Neural progenitor cell (in vitro differentiated cells): ENCODE measurements around the gene KNG1.
"Not testable (repeated sequence)": the region's sequence is repeated elsewhere in the genome, so short reads cannot be mapped to it uniquely, and the experiment has no call there.

Source experiments
- EZH2 ChIP-seq: fragments of 200-600 bp; sonication (generic); IDR thresholded peaks from 2 replicates; pipeline ENCODE4 v1.6.1; 2017; ENCODE audit warnings: antibody characterized with exemption, mild to moderate bottlenecking, moderate library complexity
- EZH2phosphoT487 ChIP-seq: fragments of 200-600 bp; sonication (generic); IDR thresholded peaks from 2 replicates; pipeline ENCODE4 v1.6.1; 2017; ENCODE audit warnings: antibody characterized with exemption
- TF ChIP-seq, protein P1 (sequence below): fragments of 200-600 bp; sonication (generic); IDR thresholded peaks from 2 replicates; pipeline ENCODE4 v1.5.1; 2017; ENCODE audit warnings: antibody characterized with exemption, mild to moderate bottlenecking

GRCh38 chr3:186702451-186702850 lies 14.7 kb upstream of the KNG1 start:
- TF ChIP-seq, protein P1, sequence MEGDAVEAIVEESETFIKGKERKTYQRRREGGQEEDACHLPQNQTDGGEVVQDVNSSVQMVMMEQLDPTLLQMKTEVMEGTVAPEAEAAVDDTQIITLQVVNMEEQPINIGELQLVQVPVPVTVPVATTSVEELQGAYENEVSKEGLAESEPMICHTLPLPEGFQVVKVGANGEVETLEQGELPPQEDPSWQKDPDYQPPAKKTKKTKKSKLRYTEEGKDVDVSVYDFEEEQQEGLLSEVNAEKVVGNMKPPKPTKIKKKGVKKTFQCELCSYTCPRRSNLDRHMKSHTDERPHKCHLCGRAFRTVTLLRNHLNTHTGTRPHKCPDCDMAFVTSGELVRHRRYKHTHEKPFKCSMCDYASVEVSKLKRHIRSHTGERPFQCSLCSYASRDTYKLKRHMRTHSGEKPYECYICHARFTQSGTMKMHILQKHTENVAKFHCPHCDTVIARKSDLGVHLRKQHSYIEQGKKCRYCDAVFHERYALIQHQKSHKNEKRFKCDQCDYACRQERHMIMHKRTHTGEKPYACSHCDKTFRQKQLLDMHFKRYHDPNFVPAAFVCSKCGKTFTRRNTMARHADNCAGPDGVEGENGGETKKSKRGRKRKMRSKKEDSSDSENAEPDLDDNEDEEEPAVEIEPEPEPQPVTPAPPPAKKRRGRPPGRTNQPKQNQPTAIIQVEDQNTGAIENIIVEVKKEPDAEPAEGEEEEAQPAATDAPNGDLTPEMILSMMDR, result not testable (repeated sequence)
- not testable (repeated sequence) for TF ChIP-seq EZH2phosphoT487, EZH2
